Right lobe of liver (tissue), 5 donors: ENCODE results near the gene RSPH10B2. TPM values are rescaled to one million over a fixed set of nuclear protein-coding genes. Genes with fewer than 3 reads are reported as not detected.

Experiments
- total RNA-seq, 6 experiments: library from RNA; depleted of rRNA in 2 of 6; stranded (reverse); fragments of >200 nt in 2 of 6; fragmentation: NEBNext Ultra II Directional in 3 of 6; extraction: Animal tissue kit (Norgen Biotek cat#: 25700) in 3 of 6; gene quantifications; one replicate each; pipeline versions ENCODE4 v1.1.0 to v1.2.4, GENCODE V29; 2016 to 2023
- donor health status: DM: no; HTN: no; CAD: no.
- donor health status: DM: no; HTN: no; CAD: no.
- donor health status: DM: no; HTN: yes; CAD: no.
- donor health status: DM: no; HTN: yes; CAD: no.

Gene RSPH10B2
- total RNA-seq, 6 experiments from 2014 or later: 0.09 to 0.22 (median 0.14) TPM; not detected in 2

Other genes starting within 250 kb of the RSPH10B2 start
- gene GRID2IP, start 202.6 kb upstream of the RSPH10B2 start, total RNA-seq: under 1 TPM in 2 of 6 experiments, not detected in 4; 0.05 to 0.07 TPM
- 10 to 100 TPM; 27.9 to 48.5 (median 36.9) TPM for gene ZDHHC4, start 176.6 kb upstream of the RSPH10B2 start, total RNA-seq
- 10 to 100 TPM; 10.2 to 16.6 (median 14.0) TPM for gene INTS15, start 164.1 kb upstream of the RSPH10B2 start, total RNA-seq
- gene ZNF853, start 138.5 kb upstream of the RSPH10B2 start, total RNA-seq: under 1 TPM; 0.20 to 0.98 (median 0.37) TPM
- 10 to 100 TPM in 4 of 6 experiments, 1 to 10 TPM in 2; 9.5 to 25.1 (median 15.2) TPM for gene ZNF316, start 116.8 kb upstream of the RSPH10B2 start, total RNA-seq
- 10 to 100 TPM in 4 of 6 experiments, 1 to 10 TPM in 2; 5.4 to 11.1 (median 10.5) TPM for gene ZNF12, start 47.2 kb upstream of the RSPH10B2 start, total RNA-seq
- 10 to 100 TPM in 5 of 6 experiments, 1 to 10 TPM in 1; 6.5 to 24.1 (median 16.2) TPM for gene CCZ1B, start 72.2 kb downstream of the RSPH10B2 start, total RNA-seq